SU-DHL-6 (cell line): ENCODE data around the gene THSD7B.

Source experiments
- EZH2phosphoT487 ChIP-seq: fragments of 200-600 bp; sonication (generic), shearing (Covaris generic); conservative IDR thresholded peaks from 2 replicates; pipeline ENCODE4 v1.6.1; 2018; ENCODE audit warnings: mild to moderate bottlenecking, antibody characterized with exemption, low read length, moderate library complexity, mixed read lengths
- TF ChIP-seq, protein P1 (sequence below): fragments of 200-600 bp; sonication (generic); IDR thresholded peaks from one replicate; pipeline ENCODE4 v1.5.1; 2017; ENCODE audit warnings: antibody characterized with exemption, mild to moderate bottlenecking, low read length, moderate library complexity; ENCODE audit not compliant: insufficient read depth, poor library complexity, severe bottlenecking

DNA sequence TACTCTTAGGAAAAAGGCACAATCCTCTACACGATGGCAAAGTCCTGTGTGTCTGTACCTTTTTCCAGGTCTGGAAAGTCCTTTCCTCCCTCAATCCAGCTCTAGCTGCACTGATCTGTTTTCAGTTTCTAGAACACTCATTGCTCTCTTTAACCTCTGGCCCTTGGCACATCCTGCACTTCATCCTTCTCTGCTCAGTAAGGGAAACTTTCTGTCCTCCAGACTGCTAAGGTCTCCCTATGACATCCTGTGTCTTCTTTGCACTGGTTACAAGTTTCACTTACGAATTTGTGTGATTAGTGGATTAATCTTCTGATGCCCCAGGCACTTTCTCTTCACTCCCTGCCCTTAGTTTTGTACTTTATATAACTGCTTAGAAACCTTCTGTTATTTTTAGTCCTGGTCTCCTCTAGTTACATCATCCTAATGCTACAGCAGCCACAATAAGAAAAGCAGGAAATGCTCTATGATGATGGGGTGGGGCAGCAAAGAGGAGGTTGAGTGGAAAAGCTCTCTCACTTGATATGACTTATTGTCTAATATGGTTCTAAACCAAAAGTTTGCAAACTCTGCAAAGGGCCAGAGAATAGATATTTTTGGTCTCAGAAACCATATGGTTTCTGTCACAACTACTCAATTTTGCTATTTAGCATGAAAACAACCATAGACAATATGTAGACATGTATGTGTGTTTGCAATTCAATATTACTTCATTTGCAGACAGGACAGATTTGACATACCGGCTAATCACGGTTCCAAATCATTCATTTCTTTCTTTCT lies 568.2 kb downstream of the THSD7B start:
- TF ChIP-seq, protein P1, sequence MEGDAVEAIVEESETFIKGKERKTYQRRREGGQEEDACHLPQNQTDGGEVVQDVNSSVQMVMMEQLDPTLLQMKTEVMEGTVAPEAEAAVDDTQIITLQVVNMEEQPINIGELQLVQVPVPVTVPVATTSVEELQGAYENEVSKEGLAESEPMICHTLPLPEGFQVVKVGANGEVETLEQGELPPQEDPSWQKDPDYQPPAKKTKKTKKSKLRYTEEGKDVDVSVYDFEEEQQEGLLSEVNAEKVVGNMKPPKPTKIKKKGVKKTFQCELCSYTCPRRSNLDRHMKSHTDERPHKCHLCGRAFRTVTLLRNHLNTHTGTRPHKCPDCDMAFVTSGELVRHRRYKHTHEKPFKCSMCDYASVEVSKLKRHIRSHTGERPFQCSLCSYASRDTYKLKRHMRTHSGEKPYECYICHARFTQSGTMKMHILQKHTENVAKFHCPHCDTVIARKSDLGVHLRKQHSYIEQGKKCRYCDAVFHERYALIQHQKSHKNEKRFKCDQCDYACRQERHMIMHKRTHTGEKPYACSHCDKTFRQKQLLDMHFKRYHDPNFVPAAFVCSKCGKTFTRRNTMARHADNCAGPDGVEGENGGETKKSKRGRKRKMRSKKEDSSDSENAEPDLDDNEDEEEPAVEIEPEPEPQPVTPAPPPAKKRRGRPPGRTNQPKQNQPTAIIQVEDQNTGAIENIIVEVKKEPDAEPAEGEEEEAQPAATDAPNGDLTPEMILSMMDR = no peak
- TF ChIP-seq EZH2phosphoT487 = no peak
